Neutrophil (primary cell): ENCODE measurements around the gene CFAP54.
"Not testable (repeated sequence)": the region's sequence is repeated elsewhere in the genome, so short reads cannot be mapped to it uniquely, and the experiment has no call there.

Experiments
- H3K27ac ChIP-seq: fragments of 200-600 bp; sonication (generic); 2 replicates; pipeline ENCODE4 v1.5.1; 2016; ENCODE audit warnings: mild to moderate bottlenecking, moderate library complexity
- H3K27me3 ChIP-seq: fragments of 200-600 bp; sonication (generic); 2 replicates; pipeline ENCODE4 v1.6.0; 2016; ENCODE audit warnings: mild to moderate bottlenecking
- H3K36me3 ChIP-seq: fragments of 200-600 bp; sonication (generic); 2 replicates; pipeline ENCODE4 v1.5.1; 2017
- H3K4me1 ChIP-seq, 2 experiments: fragments of 200-600 bp in 1 of 2; sonication (generic) in 1 of 2; 1 replicate in 1 of 2; 2 replicates in 1 of 2; pipeline versions ENCODE4 v1.5.1 to v1.6.1; 2013 to 2016; ENCODE audit warnings: low read depth in 1 of 2, low read length in 1 of 2, mild to moderate bottlenecking in 1 of 2, moderate library complexity in 1 of 2; ENCODE audit not compliant: control insufficient read depth in 1 of 2, insufficient read depth in 1 of 2
- H3K4me3 ChIP-seq, 2 experiments: fragments of 200-600 bp in 1 of 2; sonication (generic) in 1 of 2; 1 replicate in 1 of 2; 2 replicates in 1 of 2; pipeline ENCODE4 v1.5.1; 2013 to 2016; ENCODE audit warnings: low read depth in 1 of 2, low read length in 1 of 2, mild to moderate bottlenecking in 1 of 2, moderate library complexity in 1 of 2
- H3K9me3 ChIP-seq: fragments of 200-600 bp; sonication (generic); 2 replicates; pipeline ENCODE4 v1.5.1; 2016
- CTCF ChIP-seq: fragments of 200-600 bp; sonication (generic); IDR thresholded peaks from 2 replicates; pipeline ENCODE4 v1.5.1; 2016; ENCODE audit warnings: antibody characterized with exemption

The CFAP54 gene

GRCh38 chr12:96493106-96493505 lies 3.7 kb downstream of the CFAP54 start:
- H3K4me3 ChIP-seq, result no peak overlapping the region

GRCh38 chr12:96494154-96494553 lies 4.8 kb downstream of the CFAP54 start:
- not testable (repeated sequence) for H3K9me3 ChIP-seq, H3K4me3 ChIP-seq, H3K36me3 ChIP-seq, H3K27ac ChIP-seq
- Histone ChIP-seq H3K4me1 (peaks cover 9 to 21% of the 10 kb centered on the region in 2 experiments), H3K27me3 (peaks cover 18% of the 10 kb centered on the region)

More at GRCh38 chr12:96493106-96493505, 3.7 kb downstream of the CFAP54 start:
- Histone ChIP-seq H3K4me1 (peaks cover 12 to 20% of the 10 kb centered on the region in 2 experiments), H3K9me3 (no peaks in the 10 kb centered on the region), H3K36me3 (no peaks in the 10 kb centered on the region), H3K27ac (no peak overlapping the region), H3K27me3 (peaks cover 28% of the 10 kb centered on the region)
- no peak for TF ChIP-seq CTCF

- no peak for TF ChIP-seq CTCF
- Histone ChIP-seq H3K27me3 (peaks cover 13% of the 10 kb centered on the region), H3K9me3 (no peaks in the 10 kb centered on the region), H3K4me1 (peaks cover 6 to 24% of the 10 kb centered on the region in 2 experiments), H3K27ac (no peak overlapping the region), H3K4me3 (no peak overlapping the region), H3K36me3 (no peaks in the 10 kb centered on the region)
These were observed 5.8 kb downstream of the CFAP54 start for GRCh38 chr12:96495155-96495554.

GRCh38 chr12:96495841-96496545 lies 6.6 kb downstream of the CFAP54 start:
- Histone ChIP-seq H3K4me3 (no peak overlapping the region), H3K36me3 (no peaks in the 10 kb centered on the region), H3K9me3 (no peaks in the 10 kb centered on the region), H3K4me1 (peaks cover 14 to 33% of the 10 kb centered on the region in 2 experiments), H3K27ac (no peak overlapping the region), H3K27me3 (peaks cover 4% of the 10 kb centered on the region)
- TF ChIP-seq CTCF, result no peak

- no peaks in the 10 kb centered on the region for H3K9me3 ChIP-seq
- H3K27me3 ChIP-seq, result no peaks in the 10 kb centered on the region
- no peak overlapping the region for H3K27ac ChIP-seq
- no peak overlapping the region for H3K4me3 ChIP-seq
- H3K36me3 ChIP-seq, result no peaks in the 10 kb centered on the region
- peaks cover 24 to 42% of the 10 kb centered on the region in 2 experiments for H3K4me1 ChIP-seq
- no peak for TF ChIP-seq CTCF
These were observed 7.6 kb downstream of the CFAP54 start for GRCh38 chr12:96496944-96497343.

- no peaks in the 10 kb centered on the region for H3K27me3 ChIP-seq
- TF ChIP-seq CTCF, result no peak
- no peak overlapping the region for H3K4me3 ChIP-seq
- peaks cover 33 to 51% of the 10 kb centered on the region in 2 experiments for H3K4me1 ChIP-seq
- H3K27ac ChIP-seq, result no peak overlapping the region
- H3K9me3 ChIP-seq, result no peaks in the 10 kb centered on the region
- H3K36me3 ChIP-seq, result no peaks in the 10 kb centered on the region
These were observed 8.5 kb downstream of the CFAP54 start for GRCh38 chr12:96497855-96498254.
